NB4 (cell line): Measurements from ENCODE around the gene UST.

Source experiments
- CTCF ChIP-seq: IDR thresholded peaks from one replicate; pipeline ENCODE4 v1.5.1; 2012; ENCODE audit warnings: low read depth, low read length
- MYC ChIP-seq: IDR thresholded peaks from 2 replicates; pipeline ENCODE4 v1.6.1; 2011; ENCODE audit warnings: low read depth, low read length

GRCh38 chr6:148951662-148952061, 204.8 kb downstream of the UST start:
- TF ChIP-seq CTCF (no peak), MYC (no peak)
